Epithelial cell of proximal tubule (primary cell): ENCODE measurements around the gene TTC34. TPM values are rescaled to one million over a fixed set of nuclear protein-coding genes. Genes with fewer than 3 reads are reported as not detected.

Source experiments
- DNase-seq: peaks from one replicate; pipeline ENCODE4 v3.0.0-alpha.2; 2011; ENCODE audit warnings: low read depth
- H3K4me3 ChIP-seq: 2 replicates; pipeline ENCODE4 v1.5.1; 2011; ENCODE audit warnings: low read depth, mild to moderate bottlenecking, low read length
- total RNA-seq: library from RNA; depleted of rRNA; stranded (reverse); fragments of >200 nt; gene quantifications from 2 replicates; pipeline ENCODE4 v1.2.3, GENCODE V29; 2015
- TF ChIP-seq, protein P1 (sequence below): conservative IDR thresholded peaks from 2 replicates; pipeline ENCODE4 v1.5.1; 2012; ENCODE audit warnings: low read depth, mild to moderate bottlenecking, low read length

Gene TTC34
- total RNA-seq, 1 donor from 2014 or later, result 0.46 TPM

DNA sequence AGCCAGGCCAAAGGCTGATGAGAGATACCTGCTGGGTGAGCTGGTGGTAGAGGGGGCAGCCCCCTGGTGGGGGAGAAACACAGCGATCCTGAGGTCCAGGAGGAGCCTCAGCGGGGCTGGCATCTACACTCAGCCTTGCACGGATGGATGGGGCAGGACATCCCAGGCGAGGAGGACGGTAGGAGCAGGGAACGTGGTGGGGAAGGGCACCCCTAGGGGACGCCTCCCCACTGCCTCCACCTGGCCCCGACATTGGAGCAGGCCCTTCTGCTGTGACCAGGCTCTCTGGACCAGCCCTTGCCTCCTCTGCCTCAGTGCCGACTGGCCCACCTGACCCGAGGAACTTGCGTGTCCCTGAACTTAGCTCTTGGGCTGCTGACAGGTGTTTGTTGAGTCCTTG, 162.3 kb downstream of the TTC34 start:
- DNase-seq, result no peak
- no peak overlapping the region for H3K4me3 ChIP-seq
- TF ChIP-seq, protein P1, sequence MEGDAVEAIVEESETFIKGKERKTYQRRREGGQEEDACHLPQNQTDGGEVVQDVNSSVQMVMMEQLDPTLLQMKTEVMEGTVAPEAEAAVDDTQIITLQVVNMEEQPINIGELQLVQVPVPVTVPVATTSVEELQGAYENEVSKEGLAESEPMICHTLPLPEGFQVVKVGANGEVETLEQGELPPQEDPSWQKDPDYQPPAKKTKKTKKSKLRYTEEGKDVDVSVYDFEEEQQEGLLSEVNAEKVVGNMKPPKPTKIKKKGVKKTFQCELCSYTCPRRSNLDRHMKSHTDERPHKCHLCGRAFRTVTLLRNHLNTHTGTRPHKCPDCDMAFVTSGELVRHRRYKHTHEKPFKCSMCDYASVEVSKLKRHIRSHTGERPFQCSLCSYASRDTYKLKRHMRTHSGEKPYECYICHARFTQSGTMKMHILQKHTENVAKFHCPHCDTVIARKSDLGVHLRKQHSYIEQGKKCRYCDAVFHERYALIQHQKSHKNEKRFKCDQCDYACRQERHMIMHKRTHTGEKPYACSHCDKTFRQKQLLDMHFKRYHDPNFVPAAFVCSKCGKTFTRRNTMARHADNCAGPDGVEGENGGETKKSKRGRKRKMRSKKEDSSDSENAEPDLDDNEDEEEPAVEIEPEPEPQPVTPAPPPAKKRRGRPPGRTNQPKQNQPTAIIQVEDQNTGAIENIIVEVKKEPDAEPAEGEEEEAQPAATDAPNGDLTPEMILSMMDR, result no peak

GRCh38 chr1:2638466-2639115, 162.9 kb downstream of the TTC34 start:
- TF ChIP-seq, protein P1, result no peak
- no peak for DNase-seq

GRCh38 chr1:2637442-2638145, 163.9 kb downstream of the TTC34 start:
- DNase-seq, result no peak
- H3K4me3 ChIP-seq, result no peak overlapping the region
- TF ChIP-seq, protein P1, result no peak

More at GRCh38 chr1:2638466-2639115, 162.9 kb downstream of the TTC34 start:
- no peak overlapping the region for H3K4me3 ChIP-seq

- TF ChIP-seq, protein P1, result no peak
- H3K4me3 ChIP-seq, result no peak overlapping the region
- no peak for DNase-seq
Observed at GRCh38 chr1:2636733-2637132, 164.8 kb downstream of the TTC34 start.

DNA sequence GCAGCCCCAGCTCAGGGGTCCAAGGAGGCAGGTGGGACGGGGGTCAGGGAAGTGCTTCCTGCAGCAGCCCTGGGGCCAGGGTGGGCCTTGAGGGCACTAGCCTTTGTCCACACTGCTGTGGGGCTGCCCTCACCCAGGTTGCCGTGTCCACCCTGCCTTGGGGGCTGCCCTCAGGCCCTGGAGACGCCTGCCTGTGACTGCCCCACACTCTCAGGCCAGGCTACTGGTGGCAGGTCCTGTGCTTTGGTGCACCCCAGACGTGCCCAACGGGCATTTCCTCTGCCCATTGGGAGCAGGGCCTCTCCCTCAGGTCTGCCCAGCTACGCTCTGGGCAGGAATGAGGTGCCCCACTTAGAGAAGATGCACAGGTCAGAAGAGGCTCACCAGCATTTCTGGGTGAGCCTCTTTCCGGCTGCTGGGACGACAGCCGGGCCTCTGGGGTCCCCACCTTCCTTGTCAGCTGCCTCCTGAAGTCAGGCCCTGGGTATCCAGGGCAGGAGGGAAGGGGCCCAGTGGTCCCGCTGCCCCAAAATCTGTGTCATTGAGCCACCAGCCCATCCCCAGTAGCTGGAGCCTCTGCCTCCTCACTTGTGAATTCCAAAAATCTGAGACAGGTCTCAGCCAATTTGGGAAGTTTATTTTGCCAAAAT, 166.0 kb downstream of the TTC34 start:
- TF ChIP-seq, protein P1, result no peak
- DNase-seq, result no peak

DNA sequence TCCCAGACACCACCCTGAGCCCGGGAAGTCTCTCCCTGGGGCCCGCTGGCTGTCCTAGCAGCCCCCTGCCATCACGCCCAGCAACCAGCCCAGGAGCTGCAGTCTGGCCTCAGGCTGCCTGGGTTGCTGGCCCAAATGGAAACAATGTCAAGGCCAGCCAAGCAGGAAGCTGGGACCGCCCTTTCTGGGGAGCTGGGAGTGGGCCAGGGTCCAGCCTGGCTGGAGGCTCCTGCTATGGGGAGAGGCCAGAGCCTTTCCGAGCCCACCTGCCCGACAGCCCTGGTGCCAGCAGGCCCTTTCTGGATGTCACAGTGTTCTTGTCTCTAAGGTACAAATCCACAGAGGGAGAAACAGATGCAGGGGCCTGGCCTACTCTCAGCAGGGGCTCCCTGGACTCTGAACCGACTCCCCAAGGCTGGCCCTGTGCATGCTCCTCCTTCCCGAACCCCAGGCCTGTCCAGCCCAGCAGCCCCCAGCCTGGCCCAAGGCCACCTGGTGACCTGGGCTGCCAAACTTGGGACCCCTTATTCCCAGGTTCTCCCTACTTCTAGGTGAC, 167.5 kb downstream of the TTC34 start:
- no peak overlapping the region for H3K4me3 ChIP-seq
- no peak for DNase-seq
- TF ChIP-seq, protein P1, result no peak

More for the DNA sequence above, 166.0 kb downstream of the TTC34 start:
- no peak overlapping the region for H3K4me3 ChIP-seq
